Measurements from ENCODE around the gene TAOK2. TPM values are rescaled to one million over a fixed set of nuclear protein-coding genes. Genes with fewer than 3 reads are reported as not detected.
"Not testable (repeated sequence)": the region's sequence is repeated elsewhere in the genome, so short reads cannot be mapped to it uniquely, and the experiment has no call there.

Gene TAOK2
- total RNA-seq, 1 donor from 2014 or later, result 178 TPM

- no peak for TF ChIP-seq CTCF (IDR thresholded peaks at IDR 0.05; ENCODE audit: unreplicated experiment)
- peaks cover 22% of the 10 kb centered on the region for H3K4me1 Mint-ChIP-seq (ENCODE audit: unreplicated experiment)
- peak overlapping the region; percentile 91 for H3K4me3 Mint-ChIP-seq (ENCODE audit: unreplicated experiment)
- no peak for DNase-seq (ENCODE audit: low spot score)
- peak overlapping the region; percentile 72 for H3K27ac Mint-ChIP-seq (ENCODE audit: unreplicated experiment)
- no peaks in the 10 kb centered on the region for H3K9me3 Mint-ChIP-seq (ENCODE audit: unreplicated experiment)
- no peaks in the 10 kb centered on the region for H3K36me3 Mint-ChIP-seq (ENCODE audit: low read depth, unreplicated experiment)
- H3K27me3 Mint-ChIP-seq (ENCODE audit: unreplicated experiment), result peaks cover 5% of the 10 kb centered on the region
These were observed 46.4 kb upstream of the TAOK2 start for GRCh38 chr16:29927070-29927905.

DNA sequence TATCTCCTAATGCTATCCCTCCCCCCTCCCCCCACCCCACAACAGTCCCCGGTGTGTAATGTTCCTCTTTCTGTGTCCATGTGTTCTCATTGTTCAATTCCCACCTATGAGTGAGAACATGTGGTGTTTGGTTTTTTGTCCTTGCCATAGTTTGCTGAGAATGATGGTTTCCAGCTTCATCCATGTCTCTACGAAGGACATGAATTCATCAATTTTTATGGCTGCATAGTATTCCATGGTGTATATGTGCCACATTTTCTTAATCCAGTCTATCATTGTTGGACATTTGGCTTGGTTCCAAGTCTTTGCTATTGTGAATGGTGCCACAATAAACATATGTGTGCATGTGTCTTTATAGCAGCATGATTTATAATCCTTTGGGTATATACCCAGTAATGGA is 41.9 kb upstream of the TAOK2 start:
- not testable (repeated sequence) for H3K4me1 Mint-ChIP-seq (ENCODE audit: unreplicated experiment); H3K36me3 Mint-ChIP-seq (ENCODE audit: low read depth, unreplicated experiment); H3K27ac Mint-ChIP-seq (ENCODE audit: unreplicated experiment); DNase-seq (ENCODE audit: low spot score); H3K9me3 Mint-ChIP-seq (ENCODE audit: unreplicated experiment); H3K27me3 Mint-ChIP-seq (ENCODE audit: unreplicated experiment); H3K4me3 Mint-ChIP-seq (ENCODE audit: unreplicated experiment)

- Mint-ChIP-seq H3K4me3 (ENCODE audit: unreplicated experiment) (no peak overlapping the region), H3K27ac (ENCODE audit: unreplicated experiment) (no peak overlapping the region), H3K4me1 (ENCODE audit: unreplicated experiment) (peaks cover 9% of the 10 kb centered on the region), H3K27me3 (ENCODE audit: unreplicated experiment) (peaks cover 8% of the 10 kb centered on the region), H3K36me3 (ENCODE audit: low read depth, unreplicated experiment) (no peaks in the 10 kb centered on the region), H3K9me3 (ENCODE audit: unreplicated experiment) (no peaks in the 10 kb centered on the region)
- TF ChIP-seq CTCF (IDR thresholded peaks at IDR 0.05; ENCODE audit: unreplicated experiment), result no peak
- no peak for DNase-seq (ENCODE audit: low spot score)
These were observed 33.0 kb upstream of the TAOK2 start for GRCh38 chr16:29940656-29941055.

GRCh38 chr16:29943846-29944799 is 29.5 kb upstream of the TAOK2 start:
- no peaks in the 10 kb centered on the region for H3K36me3 Mint-ChIP-seq (ENCODE audit: low read depth, unreplicated experiment)
- peak overlapping the region; percentile 23 for H3K4me3 Mint-ChIP-seq (ENCODE audit: unreplicated experiment)
- H3K9me3 Mint-ChIP-seq (ENCODE audit: unreplicated experiment), result no peaks in the 10 kb centered on the region
- DNase-seq (ENCODE audit: low spot score), result no peak
- peaks cover 9% of the 10 kb centered on the region for H3K4me1 Mint-ChIP-seq (ENCODE audit: unreplicated experiment)
- H3K27ac Mint-ChIP-seq (ENCODE audit: unreplicated experiment), result peak overlapping the region; percentile 94
- no peak for TF ChIP-seq CTCF (IDR thresholded peaks at IDR 0.05; ENCODE audit: unreplicated experiment)
- H3K27me3 Mint-ChIP-seq (ENCODE audit: unreplicated experiment), result peaks cover 10% of the 10 kb centered on the region

DNA sequence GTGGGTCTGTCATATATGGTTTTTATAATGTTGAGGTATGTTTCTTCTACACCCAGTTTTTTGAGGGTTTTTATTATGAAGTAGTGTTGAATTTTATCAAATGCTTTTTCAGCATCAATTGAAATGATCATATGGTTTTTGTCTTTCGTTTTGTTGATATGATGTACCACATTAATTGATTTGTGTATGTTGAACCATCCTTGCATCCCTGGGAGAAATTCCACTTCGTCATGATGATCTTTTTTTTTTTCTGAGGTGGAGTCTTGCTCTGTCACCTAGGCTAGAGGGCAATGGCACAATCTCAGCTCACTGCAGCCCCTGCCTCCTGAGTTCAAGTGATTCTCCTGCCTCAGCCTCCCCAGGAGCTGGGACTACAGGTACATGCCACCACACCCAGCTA is 25.8 kb upstream of the TAOK2 start:
- peak overlapping the region; percentile 49 for H3K4me3 Mint-ChIP-seq (ENCODE audit: unreplicated experiment)

More for the DNA sequence above, 25.8 kb upstream of the TAOK2 start:
- H3K27ac Mint-ChIP-seq (ENCODE audit: unreplicated experiment), result no peak overlapping the region
- H3K27me3 Mint-ChIP-seq (ENCODE audit: unreplicated experiment), result peaks cover 2% of the 10 kb centered on the region
- H3K4me1 Mint-ChIP-seq (ENCODE audit: unreplicated experiment), result peaks cover 6% of the 10 kb centered on the region
- no peak for TF ChIP-seq CTCF (IDR thresholded peaks at IDR 0.05; ENCODE audit: unreplicated experiment)
- no peaks in the 10 kb centered on the region for H3K9me3 Mint-ChIP-seq (ENCODE audit: unreplicated experiment)
- no peak for DNase-seq (ENCODE audit: low spot score)
- H3K36me3 Mint-ChIP-seq (ENCODE audit: low read depth, unreplicated experiment), result no peaks in the 10 kb centered on the region
